HG02642 (cell line): ENCODE measurements around the gene NFKB1.
"Not testable (repeated sequence)": the region's sequence is repeated elsewhere in the genome, so short reads cannot be mapped to it uniquely, and the experiment has no call there.

Source experiments
- ATAC-seq: cut with Tn5 transposase; IDR thresholded peaks from one replicate; pipeline ENCODE4 v1.9.1; 2021; ENCODE audit warnings: mild to moderate bottlenecking; ENCODE audit not compliant: unreplicated experiment, poor library complexity

The NFKB1 gene

DNA sequence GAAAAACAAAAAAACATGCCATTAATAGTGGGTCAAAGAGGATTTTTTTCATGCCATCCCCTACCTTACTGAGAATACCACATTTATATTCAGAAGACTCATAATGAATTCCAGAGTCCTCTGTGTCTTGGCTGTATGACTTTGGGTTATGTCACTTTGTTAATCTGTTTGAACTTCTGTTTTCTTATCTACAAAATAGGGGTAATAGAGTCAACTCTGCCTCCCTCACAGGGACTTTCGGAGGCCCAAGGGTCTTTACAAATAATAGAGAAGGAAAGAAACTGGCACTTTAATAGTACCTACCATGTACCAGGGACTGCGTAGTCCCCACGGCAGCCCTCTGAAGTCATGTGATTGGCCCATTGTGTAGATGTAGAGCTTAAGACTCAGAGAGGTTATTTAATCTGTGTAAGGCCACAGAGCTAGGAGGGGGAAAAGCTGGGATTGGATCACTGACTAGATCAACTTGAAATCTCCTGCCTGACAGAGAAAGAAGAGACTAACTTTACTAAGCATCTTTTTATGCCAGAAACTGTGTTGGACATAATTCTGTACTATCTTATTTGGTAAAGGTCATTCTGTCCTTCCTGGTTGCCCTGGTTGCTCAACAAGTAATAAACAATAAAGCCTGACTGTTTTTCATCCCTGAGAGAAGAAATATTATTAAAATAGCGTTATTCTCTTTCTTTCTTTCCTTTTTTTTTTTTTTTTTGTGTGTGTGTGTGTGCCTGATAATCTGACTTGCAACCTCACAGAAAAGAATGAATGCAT lies 59.6 kb downstream of the NFKB1 start:
- no peak for ATAC-seq

DNA sequence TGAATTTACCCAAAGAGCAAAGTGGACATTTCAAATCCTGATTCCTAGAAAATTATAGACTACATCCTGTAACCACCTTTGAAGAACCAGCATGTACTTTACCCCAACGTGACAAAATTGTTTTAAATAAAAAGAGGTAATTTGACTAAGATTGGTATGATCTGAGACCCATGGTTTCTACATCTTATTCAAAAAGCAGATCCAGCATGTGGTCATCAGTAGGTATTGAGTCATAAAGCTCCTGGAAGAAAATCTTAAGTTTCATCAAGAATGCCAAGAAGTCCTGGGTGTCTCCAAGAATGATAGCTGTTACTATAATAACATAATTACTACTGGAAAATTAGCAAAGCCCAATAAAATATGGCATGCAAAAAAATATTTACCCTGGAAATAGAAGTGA lies 61.8 kb downstream of the NFKB1 start:
- no peak for ATAC-seq

DNA sequence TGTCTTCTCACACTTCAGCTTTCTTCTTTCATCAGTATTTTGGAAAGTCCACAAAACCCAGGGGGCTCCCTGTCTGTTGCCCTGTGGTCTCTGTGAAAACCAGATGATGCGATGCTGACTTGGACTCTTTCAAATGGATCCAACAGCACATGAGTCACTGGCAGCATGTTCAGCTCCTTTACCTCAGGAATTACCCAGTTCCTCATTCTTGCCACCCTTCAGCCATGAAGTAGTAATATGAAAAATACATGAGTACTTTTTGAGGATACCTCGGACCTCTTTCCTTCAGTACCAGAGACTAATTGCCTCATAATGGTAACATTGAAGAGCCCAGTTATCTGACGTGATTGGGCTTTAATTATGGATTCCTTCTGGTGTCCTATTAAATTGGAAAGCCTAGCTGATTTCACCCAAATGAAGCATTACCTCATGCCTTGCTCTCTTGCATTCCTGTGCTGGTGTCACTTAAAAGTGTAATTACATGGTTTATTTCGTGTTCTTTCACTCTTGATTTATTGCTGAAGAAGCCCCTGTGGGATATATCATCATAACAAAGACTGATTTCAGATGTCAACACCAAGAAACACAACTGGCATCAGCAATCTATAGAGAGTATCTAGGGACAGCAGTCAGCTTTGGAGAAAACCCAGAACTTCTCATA lies 63.4 kb downstream of the NFKB1 start:
- peak; percentile 87 for ATAC-seq

DNA sequence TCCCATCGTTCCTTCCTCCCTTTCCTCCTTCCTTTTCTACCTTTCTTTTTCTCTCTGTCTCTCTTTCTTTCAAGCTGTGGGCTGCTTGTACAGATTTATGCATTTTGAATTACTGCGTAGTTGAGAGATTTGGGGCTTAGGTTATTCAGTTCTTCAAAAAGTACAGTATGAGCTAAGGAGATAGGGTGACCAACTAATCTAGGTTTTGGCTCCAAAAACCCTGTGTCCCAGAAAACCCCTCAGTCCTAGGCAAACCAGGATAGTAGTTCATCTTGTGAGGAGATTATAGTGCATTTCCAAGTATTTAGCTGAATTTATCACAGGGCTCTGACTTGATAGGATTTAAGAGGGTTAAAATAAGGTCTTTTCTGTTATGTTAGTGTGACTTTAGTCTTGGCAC lies 64.5 kb downstream of the NFKB1 start:
- no peak for ATAC-seq

DNA sequence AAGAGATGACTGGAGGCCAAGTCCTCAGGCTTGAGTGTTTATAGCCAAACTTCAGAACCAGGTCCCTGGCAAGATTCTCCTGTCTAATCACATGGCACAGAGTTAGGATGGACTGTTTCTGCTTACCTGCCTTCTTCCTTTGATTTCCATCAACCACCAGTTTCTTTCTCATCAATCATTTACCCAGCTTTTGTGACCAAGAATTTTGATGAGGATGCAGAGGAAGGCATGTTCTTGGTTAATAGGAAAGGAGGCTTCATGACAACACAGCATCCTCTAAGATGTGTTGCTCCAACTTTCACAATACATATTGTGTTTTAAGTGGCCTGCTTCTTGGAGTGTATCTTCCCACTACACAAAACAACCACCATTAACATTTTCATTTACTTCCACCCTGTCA lies 65.3 kb downstream of the NFKB1 start:
- ATAC-seq: no peak

DNA sequence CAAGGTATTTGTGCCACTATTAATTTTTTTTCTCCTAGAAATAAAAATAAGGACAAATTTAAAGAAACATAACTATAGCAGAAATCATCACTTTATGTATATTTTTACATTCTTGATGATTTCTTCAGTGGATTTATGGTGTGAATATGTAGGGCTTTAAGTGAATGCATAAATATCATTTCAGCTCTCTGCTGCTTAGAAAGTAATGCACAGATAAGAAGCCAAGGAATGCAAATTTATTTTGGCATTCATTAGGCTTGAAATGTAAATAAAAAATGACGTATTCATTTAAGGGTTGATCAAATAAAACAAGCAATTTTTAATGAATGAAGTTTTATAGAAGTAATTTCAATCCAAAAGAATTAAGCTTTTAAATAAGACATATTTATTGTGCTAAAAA lies 66.3 kb downstream of the NFKB1 start:
- no peak for ATAC-seq

DNA sequence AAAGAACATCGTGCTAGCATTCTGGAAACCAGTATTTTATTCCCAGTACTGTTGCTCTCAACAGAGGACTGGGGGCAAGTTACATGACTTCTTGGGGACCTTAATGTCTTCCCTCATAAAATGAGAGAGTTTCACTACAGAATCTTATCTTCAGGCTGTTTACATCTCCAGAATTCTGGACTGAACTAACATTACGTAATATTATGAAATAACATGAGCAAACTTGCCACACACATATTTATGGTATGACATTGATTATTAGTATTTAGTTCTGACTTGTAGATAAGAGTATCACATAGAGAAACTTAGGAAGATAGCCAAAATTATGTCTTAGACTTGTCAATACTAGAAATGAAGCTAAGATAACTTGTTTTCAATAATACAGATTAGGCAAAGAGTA lies 68.0 kb downstream of the NFKB1 start:
- no peak for ATAC-seq

DNA sequence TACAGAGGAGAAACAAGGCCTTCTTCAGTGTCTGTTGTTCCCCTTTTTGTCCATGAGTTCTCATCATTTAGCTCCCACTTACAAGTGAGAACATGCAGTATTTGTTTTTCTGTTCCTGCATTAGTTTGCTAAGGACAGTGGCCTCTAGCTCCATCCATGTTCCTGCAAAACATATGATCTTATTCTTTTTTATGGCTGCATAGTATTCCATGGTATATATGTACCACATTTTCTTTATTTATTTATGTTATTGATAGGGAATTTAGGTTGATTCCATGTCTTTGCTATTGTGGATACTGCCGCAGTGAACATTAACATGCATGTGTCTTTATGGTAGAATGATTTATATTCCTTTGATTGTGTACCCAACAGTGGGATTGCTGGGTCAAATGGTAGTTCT lies 69.1 kb downstream of the NFKB1 start:
- not testable (repeated sequence) for ATAC-seq

DNA sequence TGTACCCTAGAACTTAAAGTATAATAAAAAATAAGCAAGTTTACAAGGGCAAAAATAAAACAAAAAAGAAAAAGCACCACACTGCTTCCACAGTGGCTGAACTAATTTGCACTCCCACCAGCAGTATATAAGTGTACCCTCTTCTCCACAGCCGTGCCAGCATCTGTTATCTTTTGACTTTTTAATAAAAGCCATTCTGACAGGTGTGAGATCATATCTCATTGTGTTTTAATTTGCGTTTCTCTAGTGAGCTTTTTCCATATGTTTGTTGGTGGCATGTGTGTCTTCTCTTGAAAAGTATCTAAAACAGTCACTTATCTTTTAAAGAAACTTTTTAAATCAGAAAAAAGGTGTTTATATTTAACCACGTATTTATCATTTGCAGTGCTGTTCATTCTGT lies 71.3 kb downstream of the NFKB1 start:
- no peak for ATAC-seq

DNA sequence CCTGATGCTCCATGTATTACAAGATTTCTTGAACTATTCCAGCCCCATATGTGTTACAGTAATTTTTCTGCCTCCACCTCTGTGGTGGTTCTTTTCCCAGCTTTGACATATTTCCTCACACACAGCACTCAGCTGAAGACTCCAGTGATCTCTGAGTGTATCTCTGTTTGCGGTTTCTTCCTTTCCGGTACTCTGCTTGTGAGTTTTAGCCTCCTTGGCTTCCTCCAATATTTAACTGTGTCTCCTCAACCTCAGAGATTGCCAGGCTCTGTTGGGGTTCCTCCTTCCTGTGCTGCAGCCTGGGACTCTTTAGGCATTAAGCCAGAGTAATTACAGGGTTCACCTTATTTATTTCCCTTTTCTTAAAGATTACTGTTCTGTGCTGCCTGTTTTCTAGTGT lies 73.2 kb downstream of the NFKB1 start:
- ATAC-seq: no peak

DNA sequence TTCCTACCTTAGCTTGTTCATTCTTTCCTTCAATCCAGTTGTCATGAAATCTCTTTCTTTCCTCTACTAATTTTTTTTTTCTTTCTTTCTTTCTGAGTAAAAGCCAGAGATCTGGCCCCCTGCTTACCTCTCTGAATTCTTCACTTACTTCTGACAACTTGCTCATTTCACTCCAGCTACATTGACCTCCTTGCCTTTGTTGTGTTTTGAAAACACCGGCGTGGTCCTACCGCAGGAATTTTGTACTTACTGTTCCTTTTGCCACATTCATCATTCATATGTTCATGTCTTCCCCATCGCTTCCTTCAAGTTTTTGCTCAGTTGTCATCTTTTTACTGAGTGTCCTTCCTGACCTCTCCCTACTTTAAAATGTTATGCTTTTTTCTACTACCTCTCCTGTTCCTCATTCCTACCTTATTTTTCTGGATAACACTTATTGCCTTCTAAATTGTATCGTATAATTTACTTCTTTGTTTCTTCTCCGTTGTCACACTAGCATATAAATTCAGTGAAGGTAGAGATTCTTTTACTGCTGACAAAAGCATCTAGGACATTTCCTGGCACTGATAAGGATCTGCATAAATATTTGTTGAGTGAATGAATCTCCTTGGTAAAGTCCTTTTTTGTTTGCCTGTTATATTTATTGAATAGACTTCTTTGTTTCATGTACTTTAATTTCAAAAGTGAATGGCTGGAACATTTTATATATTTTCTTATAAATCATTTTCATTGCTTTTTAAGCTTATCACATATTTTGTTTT lies 74.4 kb downstream of the NFKB1 start:
- ATAC-seq: no peak

DNA sequence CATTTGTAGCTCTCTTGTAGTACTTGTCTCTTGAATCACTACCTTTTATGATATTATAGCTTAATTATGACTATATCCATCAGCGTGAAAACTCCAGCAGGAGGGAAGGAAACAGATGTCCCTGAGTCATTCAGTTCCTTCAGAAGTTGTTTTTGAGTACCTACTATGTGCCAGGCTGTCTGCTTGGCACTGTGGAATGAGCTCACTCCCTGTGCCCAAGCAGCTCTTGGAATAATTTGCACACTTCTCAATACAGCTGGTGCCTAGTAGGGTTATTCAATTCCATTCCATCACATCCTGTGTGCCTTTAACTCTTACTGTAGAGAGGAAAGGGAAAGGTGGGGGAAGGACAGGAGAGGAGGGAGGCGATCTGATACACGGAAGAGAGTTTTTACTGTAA lies 77.1 kb downstream of the NFKB1 start:
- ATAC-seq: no peak

DNA sequence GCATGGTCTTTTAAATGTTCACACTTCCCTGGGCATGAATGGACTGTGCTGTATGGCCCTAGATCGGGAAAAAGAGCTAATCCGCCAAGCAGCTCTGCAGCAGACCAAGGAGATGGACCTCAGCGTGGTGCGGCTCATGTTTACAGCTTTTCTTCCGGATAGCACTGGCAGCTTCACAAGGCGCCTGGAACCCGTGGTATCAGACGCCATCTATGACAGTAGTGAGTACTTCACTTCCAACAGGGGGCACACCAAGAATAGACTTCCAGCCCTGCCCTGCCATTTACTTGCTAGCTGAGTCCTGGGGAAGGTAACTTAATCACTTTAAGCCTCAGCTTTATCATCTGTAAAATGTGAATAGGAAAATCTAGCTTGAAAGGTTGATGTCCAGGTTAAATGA lies 77.7 kb downstream of the NFKB1 start:
- no peak for ATAC-seq

DNA sequence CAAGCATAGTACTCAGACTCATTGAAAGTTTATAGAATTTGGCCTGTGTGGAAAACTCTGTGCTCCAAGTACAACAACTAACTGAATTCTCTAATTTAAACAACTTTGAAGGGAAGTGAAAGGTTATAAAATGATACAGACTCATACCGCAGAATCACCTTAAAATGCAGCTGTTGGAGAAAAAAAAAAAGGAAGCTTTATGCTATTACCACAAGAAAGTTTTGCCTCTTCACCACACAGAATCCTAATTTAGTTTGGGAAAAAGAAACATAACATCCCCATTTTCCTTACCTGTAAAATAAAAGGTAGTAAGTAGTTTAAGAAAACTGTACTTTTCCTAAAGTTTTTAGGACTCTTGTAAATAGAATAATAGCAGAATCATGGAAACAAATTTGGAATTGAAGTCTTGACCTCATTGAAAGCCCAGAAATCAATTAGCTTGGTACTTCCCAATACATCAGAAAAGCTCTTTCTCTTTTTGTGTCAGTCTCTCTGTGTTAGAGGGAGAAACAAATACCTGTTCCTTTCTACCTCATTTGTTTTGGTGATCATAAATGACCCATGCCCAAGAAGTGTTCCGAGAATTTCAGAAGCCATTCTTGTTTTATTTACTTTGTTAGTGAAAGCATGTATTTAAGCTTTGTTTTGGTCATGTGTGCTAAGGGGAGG lies 78.8 kb downstream of the NFKB1 start:
- ATAC-seq: no peak

DNA sequence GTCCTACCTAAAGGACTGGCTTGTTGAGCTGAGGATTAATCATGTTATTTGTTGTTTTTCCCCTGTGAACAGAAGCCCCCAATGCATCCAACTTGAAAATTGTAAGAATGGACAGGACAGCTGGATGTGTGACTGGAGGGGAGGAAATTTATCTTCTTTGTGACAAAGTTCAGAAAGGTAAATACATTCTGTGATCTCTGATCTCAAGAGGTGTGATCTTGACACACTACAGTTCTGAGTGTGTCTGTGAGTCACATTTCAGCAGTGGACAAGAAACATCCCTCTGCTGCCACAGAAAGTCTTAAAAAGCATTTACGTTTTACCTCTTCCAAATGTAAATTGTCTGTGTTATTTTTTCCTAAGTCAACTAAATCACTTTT lies 79.3 kb downstream of the NFKB1 start:
- no peak for ATAC-seq

DNA sequence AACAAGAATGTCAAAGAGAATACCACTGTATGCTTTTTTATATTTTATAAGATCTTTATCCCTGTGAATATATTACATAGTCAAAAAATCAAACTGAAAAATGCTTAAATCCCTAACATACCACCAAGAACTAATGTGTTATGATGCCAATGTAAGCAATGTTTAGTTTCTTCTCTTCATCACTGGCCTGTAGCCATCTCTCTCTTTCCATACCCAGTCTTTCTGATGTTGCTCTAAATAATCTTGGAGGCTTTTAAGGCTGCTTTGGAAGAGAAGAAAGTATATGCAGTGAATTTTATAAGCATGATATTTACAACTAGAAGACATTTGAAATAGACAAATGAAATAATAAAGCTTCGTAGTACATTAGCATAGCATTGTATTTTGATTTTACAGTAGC lies 82.9 kb downstream of the NFKB1 start:
- no peak for ATAC-seq

DNA sequence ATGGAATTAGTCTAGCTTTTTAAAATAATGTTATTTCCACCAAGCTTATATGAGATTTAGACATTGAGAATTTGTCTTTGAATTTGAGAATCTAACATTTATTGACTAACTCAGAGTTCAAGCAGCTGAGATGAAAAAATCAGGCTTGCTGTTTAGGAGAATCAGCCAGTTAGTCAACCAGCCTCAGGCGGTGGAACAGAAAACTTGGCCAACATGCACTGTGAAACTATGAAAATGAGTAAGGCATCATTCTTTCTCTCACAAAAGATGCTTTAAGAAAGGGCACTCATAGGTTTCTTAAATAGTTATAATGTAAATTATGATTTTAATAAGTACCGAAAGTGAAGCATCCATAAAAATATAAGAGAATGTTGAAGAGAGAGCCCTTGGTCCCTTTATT lies 84.2 kb downstream of the NFKB1 start:
- peak; percentile 33 for ATAC-seq

DNA sequence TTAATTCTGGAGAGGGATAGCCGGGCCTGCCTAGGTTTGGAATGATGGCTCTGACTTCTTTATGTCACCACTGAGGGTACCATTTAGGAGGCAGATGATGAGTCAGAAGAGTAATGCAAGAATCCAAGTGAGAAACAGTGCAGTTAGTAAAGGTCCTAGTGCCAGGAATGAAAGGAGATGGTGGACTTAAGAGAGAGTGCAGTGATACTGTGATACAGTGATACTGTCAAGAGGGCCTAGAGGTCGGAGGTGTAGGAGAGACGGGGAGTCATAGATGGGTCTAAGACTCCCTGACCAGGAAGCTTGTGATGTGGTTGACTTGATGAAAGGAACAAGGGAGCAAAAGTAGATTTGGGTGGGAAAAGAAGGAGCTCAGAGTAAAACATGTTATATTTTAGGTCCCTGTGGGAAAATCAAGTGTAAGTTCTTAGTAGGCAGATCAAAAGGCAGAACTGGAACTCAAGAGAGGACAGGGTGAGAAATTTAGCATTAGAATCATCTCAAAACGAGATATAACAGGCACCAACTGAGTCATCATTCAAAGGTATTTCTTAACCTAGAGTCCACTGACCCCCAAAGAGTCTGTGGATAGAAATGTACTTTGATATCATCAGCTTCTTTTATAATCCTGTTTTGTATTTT lies 85.0 kb downstream of the NFKB1 start:
- peak; percentile 52 for ATAC-seq

DNA sequence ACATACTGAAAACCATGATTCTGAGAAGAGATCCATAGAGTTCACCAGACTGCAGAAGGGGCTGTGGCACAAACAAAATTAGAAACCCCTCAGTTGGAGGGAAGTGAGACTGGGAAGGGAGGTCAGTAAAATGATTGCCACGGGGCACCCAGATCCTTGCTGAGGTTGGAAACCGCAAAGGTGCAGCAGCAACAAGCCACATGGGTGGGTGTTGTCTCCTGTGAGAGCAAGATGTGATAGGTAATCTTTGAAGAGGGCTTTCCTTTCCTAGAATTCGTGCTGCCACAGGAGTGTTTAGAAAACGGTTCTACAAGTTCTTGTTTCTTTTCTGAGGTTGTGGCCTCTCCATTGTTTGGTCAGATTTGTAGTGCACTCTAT lies 85.5 kb downstream of the NFKB1 start:
- peak; percentile 36 for ATAC-seq

DNA sequence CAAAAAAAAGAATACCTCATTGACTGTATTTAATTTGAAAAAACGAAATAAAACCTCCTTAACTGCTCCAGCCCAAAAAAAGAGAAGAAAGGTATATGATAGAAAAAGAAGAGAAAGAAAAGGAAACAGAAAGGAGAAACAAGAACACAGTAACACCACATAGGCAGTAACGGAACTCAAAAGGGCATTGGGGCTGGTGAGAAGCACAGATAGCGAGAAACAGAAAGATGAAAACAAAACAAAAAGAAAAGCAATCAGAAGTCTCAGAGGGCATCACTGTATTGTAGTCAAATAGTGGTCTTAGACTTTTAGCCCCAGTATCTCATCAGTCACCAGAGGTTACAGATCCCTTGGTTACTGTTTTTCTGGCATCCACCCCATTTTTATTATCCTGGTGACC lies 88.6 kb downstream of the NFKB1 start:
- ATAC-seq: no peak

DNA sequence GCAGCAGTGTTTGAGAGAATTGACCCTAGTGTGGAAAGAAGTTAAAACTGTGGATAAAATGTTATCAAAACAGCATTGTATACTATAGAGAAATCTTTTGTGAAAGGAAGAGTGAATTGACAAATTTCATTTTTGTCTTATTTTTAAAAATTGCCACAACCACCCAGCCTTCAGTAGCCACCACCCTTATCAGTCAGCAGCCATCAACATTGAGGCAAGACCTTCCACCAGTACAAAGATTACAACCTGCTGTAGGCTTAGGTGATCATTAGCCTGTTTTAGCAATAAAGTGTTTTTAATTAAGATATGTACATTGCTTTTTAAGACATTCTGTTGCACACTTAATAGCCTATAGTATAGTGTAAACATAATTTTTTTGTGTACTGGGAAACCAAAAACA lies 91.1 kb downstream of the NFKB1 start:
- ATAC-seq: no peak
